ENCODE data around the gene OTOP2.
A peak's percentile ranks its signal among the peaks of the same experiment; 100 is the strongest.

The OTOP2 gene

DNA sequence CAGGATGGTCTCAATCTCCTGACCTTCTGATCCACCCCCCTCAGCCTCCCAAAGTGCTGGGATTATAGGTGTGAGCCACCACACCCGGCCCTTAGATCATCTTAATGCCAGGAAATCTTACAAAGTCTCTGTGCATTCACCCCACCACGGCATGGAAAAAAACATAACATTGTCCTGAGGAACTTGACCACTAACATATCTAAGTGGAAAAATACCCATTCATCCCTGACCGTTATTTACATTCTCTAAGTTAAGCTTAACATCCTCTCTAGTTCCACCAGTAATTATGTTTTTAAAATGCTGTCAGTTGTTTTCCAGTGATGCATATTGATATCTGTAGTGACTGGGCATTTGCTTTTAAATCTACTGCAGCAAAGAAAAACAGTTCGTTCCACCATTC is 51.9 kb downstream of the OTOP2 start:
- no peak for DNase-seq

DNA sequence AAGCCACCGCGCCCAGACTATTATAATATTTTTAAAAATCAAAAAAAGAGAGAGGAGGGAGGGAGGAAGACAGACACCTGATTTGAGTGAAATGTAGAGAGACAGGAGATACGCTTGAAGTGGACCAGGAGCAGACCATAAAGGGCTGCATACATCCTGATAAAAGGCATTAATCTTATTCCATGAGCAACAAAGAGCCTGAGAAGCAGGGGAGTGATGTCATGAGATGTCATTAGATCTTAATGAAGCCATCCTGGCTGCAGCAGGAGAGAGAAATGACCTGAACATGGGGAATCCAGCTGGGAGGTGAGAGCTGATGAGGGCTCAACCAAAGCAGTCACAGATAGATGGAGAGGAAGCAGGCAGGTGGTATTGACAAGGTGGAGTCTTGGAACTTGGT is 53.7 kb downstream of the OTOP2 start:
- DNase-seq: no peak

DNA sequence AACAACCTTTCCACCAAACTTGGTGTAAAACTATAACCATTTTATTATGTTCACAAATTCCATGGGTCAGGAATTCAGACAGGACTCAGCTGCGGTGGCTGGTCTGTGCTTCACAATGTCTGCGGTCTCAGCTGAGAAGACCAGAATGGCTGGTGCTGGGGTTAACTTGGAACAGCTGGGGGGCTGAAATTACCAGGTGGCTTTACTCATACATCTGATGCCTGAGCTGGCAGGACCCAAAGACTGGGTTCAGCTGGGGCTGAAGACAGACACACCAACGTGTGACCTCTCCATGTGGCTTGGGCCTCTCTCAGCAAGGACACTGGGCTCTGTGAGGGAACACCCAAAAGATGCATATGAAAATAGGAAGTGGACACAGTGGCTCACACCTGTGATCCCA is 54.2 kb downstream of the OTOP2 start:
- no peak for DNase-seq

DNA sequence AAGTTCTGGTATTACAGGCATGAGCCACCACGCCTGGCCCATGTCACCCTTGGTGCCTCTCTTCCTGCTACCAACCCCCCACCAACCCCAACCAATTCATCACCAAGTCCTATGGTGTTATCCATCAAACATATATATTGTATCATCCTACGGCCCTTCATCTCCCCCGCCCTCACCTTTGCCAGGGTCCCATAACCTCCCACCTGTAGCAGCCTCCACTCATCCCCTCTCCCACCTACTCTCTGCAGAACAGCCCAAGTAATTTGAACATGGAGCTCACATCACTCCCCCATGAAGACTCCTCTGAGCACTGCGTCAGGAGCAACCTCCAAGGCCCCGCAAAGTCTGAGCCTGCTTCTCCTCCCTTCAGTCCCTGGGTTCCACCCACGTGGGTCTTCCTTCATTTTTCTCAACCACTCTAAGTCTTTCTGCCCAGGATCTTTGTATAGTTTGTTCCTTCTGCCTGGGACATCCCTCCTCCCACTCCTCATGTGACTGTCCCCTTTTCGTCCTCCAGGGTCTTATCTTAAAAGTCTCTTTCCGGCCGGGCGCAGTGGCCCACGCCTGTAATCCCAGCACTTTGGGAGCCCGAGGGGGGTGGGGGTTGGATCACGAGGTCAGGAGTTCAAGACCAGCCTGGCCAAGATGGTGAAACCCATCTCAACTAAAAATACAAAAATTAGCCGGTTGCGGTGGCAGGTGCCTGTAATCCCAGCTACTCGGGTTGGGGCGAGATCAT is 55.5 kb downstream of the OTOP2 start:
- DNase-seq: no peak

DNA sequence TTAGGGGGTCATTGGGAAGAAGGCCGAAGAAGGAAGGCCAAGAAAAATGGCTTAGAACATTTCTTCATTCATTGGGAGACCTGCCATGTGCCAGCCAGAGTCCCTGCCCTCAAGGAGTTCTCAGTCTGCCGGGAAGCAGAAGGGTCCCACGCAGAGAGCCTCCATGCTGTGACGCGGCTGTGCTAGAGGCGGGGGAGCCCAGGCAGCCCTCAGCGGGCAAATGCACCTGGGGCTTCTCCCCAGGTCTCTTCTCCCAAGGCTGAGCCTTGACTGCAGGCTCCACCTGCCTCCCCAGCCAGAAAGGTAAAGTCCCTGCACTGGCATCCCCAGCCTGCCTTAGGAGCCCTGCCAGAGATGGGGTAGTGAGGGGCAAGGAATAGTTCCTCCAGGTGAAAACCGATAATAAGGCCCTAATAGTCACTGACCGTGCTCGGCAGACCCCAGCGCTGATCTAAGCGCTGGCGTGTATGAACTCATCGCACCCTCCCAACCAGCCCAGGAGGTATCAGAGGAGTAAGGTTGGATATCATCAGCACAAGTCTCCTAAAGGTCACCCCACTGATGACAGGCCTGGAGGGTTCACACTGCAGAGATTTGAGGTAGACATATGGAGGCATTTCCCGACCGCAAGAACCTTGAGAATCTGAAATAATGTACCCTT is 57.4 kb downstream of the OTOP2 start:
- no peak for DNase-seq

DNA sequence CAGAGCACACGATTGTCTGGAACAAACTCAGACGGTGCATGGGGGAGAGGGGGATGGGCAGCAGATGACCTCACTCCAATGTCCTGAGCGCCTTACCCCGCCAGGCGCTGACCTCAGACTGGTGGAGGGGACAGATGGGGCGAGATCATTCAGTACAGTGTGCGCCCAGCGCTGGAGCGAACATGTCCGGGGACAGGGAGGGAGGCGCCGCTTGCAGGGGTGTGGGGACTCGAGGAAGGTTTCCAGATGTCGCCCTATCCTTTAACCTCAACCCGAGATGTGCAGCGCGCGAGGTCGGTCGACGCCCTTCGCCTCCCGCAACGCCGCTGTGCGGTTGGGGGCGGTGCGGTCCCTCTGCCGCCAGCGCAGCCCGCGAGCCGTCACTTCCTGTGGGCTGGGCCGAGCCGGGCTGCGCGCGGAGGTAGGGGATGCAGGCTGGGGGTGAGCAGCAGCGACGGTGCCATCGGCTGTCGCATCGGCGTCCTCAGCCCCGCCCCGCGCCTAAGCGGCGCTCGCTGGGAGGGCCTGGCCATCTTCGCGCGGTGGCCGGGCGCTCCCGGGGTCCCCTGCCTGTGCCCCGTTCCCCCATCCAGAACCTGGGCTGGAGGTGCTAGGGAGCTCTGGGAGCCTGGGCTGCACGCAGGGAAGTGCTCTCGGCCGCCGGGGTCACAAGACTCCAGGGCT is 58.0 kb downstream of the OTOP2 start:
- DNase-seq: peak; percentile 91

DNA sequence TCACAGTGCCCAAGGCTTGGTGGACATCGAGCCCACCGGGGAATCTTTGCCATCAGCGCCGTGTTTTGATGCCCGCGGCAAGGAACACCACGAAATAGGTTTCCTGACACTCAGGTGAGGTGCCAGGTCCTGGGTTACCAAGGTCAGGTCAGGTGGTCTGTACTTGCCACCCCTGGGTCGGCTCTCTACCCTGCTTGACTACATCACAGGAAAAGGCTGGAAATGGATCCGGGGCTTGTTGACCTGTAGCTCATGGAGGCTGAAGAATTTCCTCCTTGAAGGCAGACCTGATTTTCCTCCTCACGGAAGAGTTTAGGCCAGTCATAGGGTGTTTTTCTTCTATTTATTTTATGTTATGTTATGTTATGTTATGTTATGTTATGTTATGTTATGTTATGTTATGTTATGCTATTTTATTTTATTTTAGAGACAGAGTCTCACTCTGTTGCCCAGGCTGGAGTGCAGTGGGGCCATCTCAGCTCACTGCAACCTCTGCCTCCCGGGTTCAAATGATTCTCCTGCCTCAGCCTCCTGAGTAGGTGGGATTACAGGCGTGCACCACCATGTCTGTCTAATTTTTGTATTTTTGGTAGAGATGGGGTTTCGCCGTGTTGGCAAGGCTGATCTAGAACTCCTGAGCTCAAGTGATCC is 58.7 kb downstream of the OTOP2 start:
- peak in 1 of 2 experiments; percentile 21 for DNase-seq
